HG03565 (cell line): ENCODE data around the gene PPM1M.

Source experiments
- ATAC-seq: cut with Tn5 transposase; IDR thresholded peaks from one replicate; pipeline ENCODE4 v1.9.1; 2021; ENCODE audit warnings: mild to moderate bottlenecking, moderate library complexity; ENCODE audit not compliant: unreplicated experiment

Gene PPM1M

GRCh38 chr3:52230889-52231499 lies 14.6 kb upstream of the PPM1M start:
- ATAC-seq, result no peak

DNA sequence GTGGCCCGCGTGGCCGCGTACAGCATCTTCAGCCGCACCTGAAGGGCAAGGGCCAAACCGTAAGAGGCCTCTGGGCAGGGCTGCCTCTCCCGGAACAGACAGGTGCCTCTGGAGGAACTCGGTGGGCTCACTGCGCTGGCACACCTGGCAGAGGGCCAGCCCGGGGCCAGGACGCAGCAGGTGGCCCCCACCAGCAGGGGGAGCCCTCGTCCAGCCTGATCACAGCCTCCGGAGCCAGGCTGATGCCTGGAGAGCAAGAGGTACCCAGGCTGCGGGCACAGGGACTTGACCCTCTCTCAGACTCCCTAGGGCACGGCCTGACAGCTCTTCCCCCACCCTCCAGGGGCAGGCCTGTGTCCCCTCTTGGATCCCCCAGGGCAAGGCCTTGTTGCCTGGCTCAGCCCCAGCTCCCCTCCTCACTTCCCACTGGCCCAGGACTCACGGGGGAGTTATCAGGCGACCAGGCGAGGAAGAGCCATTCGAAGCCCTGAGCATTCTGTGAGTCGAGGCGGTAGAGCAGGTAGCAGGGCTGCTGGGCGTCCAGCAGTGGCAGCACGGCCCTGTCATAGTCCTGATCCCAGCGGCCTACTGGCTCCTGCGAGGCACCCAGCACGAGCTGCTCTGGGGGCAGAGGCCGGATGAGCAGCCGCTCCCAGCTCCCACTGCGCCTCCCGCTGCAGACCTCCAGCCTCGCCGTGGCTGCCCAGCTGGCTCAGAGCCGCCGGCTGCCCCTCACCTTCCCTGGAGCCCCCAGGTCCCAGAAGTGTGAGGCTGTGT lies 13.9 kb upstream of the PPM1M start:
- no peak for ATAC-seq

GRCh38 chr3:52232279-52233107 lies 13.1 kb upstream of the PPM1M start:
- ATAC-seq, result no peak

- ATAC-seq, result no peak
Observed at GRCh38 chr3:52233108-52233591, 12.4 kb upstream of the PPM1M start.

GRCh38 chr3:52233968-52234367 lies 11.6 kb upstream of the PPM1M start:
- no peak for ATAC-seq

- no peak for ATAC-seq
Observed at GRCh38 chr3:52234516-52235447, 10.8 kb upstream of the PPM1M start.

- no peak for ATAC-seq
Observed at GRCh38 chr3:52236424-52236886, 9.1 kb upstream of the PPM1M start.

DNA sequence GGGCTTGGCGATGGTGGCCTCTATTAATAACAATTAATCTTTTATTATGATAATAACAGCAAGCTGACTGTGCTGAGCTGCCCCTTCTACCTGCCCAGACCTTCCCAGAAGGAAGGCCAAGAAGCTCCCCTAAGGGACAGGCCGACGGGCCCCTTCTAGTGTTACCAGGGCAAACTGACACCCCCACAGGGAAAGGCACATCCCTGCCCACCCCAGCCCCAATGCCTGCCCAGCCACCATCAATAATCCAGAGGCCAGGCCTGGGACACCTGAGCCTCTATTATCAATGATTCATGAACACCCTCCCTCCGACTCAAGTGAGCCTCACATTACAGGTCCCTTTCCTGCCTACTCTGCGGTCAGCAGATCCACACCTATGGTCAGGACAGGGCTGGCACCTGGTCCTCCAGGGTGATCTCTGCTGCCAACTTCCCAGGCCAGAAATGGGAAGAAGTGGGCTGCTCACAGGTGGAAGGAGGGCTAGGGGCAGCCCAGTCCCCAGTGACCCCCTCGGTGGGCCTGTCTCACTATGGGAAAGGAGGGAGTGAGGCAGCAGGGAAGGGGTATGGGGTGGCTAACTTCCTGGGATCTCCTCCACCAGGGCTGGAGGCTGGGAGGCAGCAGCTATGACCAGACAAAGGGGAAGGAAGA lies 8.4 kb upstream of the PPM1M start:
- no peak for ATAC-seq

DNA sequence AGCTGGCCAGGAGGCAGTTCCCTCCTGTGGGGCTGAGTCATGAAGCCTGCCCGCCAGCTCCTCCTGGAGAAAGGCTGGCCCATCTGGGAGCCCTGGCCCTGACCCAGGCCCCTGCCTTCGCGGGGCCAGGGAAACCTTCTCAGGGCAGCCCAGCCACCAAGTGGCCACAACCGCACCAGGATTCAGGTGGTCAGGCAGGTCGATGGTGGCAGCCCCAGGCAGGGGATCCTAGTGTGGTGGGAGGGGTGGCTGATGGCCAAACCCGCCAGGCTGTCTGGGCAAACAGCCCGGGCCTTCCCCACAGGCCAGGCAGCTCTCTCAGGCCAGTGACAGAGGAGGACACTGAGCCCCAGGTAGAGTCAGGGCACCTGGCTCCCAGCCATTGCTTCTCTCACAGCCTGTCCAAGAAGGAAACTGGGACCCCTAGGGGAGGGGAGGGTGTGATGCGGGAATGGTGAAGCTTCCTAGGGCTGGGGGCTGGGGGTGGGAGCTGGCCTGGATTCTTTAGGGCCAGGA lies 7.8 kb upstream of the PPM1M start:
- no peak for ATAC-seq

- ATAC-seq, result no peak
Observed at GRCh38 chr3:52238193-52238760, 7.3 kb upstream of the PPM1M start.

GRCh38 chr3:52238761-52239701 lies 6.5 kb upstream of the PPM1M start, which contains the start of gene TWF2:
Gene TWF2 (minus strand): TSS chr3:52239158. CDS start chr3:52239016, 142 bp downstream.
- peak; percentile 46 for ATAC-seq

GRCh38 chr3:52240059-52240885 lies 5.3 kb upstream of the PPM1M start:
- ATAC-seq, result no peak

DNA sequence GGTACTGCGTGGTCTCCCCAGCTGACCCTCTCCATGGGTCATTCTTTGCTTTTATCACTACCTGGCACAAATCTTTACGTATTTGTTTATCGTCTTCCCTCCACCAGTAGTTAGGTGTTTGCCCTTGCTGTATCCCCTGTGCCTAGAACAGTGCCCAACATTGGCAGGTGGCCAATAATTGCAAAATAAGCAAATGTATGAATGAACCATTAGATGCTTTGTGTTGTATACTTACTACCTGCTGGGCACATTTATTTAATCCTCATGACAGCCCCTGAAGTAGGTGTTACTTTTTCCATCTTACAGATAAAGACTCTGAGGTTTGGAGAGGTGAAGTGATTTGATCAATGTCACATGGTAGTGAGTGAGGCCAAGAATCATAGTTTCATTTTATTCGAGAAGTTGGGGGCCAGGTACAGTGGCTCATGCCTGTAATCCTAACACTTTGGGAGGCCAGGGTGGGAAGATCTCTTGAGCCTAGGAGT lies 4.6 kb upstream of the PPM1M start:
- ATAC-seq, result no peak

DNA sequence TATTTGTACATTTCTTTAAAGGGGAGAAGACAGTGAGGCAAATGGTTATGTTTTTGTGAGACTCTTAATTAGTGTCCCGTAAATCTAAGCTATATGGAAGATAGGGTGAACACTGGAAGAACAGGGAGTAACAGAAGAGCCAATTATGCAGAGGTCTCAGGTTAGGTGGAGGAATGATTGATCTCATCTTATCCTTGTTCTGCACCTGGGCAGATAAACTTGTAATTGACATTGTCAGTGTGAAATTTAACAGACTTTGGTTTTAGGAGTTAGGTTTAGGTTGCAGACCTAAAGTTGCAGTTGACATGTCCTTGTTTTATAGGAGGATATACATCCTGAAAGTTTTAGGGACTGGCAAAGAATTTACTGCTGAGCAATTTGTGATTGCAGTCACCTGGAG lies 3.5 kb upstream of the PPM1M start:
- no peak for ATAC-seq

DNA sequence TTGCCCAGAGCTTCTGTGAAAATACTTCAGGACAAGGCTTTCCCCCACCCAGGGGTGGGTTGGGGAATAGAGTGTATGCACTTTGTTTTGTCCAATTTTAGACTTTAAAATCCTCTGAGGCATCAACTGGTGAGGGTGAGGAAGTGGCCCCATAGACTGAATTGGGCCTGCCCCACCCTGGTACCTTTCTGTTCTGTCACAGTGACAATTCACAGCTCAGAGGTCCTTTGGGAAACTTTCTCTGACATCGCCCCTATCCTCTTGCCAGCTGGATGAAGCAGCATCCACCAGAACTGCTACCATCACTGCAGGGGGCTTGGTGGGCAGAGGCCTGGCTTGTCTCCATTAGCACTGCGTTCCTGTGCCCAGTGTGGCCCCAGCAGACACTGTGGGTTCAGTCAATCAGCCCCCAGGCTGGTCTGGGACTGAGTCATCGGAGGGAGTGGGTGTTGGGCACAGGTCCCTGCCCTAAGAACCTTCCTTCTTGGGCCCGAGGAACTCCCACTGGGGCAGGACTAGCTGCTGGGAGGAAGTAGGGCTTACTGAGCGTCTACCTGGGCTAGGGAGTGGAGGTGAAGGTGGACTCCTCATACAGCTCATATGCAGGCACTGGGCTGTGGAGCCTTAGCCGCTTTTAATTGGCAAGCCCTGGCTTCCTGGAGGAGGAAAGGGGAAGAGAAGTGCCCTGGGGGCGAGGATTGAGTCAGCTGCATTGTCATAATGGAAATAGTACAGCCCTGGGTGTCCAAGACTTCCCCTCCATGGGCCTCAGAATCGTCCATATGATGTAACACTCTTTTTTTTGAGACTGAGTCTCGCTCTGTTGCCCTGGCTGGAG lies 1.5 kb upstream of the PPM1M start:
- peak; percentile 33 for ATAC-seq

GRCh38 chr3:52246264-52246620 lies 683 bp downstream of the PPM1M start:
- ATAC-seq, result no peak
